Parathyroid adenoma (tissue), 2 donors: ENCODE results near the gene ASTN2.

Experiments
- H2AFZ ChIP-seq: fragments of 300-600 bp; sonication (generic); one replicate; pipeline ENCODE4 v1.7.0; 2017; ENCODE audit warnings: antibody characterized with exemption, mild to moderate bottlenecking
- H3K27ac ChIP-seq: fragments of 300-600 bp; sonication (generic); one replicate; pipeline ENCODE4 v1.7.0; 2017
- H3K27me3 ChIP-seq: fragments of 300-600 bp; sonication (generic); one replicate; pipeline ENCODE4 v1.7.0; 2017; ENCODE audit warnings: low read length; ENCODE audit not compliant: control insufficient read depth, insufficient read depth
- H3K36me3 ChIP-seq: fragments of 300-600 bp; sonication (generic); one replicate; pipeline ENCODE4 v1.7.0; 2017; ENCODE audit warnings: low read length; ENCODE audit not compliant: control insufficient read depth, insufficient read depth
- H3K4me1 ChIP-seq: fragments of 300-600 bp; sonication (generic); one replicate; pipeline ENCODE4 v1.7.0; 2017; ENCODE audit warnings: control low read depth
- H3K4me2 ChIP-seq: fragments of 300-600 bp; sonication (generic); one replicate; pipeline ENCODE4 v1.7.0; 2017; ENCODE audit warnings: low read length
- H3K4me3 ChIP-seq: fragments of 300-600 bp; sonication (generic); one replicate; pipeline ENCODE4 v1.7.0; 2017; ENCODE audit warnings: low read depth, low read length
- H3K79me2 ChIP-seq: fragments of 300-600 bp; sonication (generic); one replicate; pipeline ENCODE4 v1.7.0; 2017; ENCODE audit warnings: control low read depth
- H3K9ac ChIP-seq: fragments of 300-600 bp; sonication (generic); one replicate; pipeline ENCODE4 v1.7.0; 2017; ENCODE audit warnings: mild to moderate bottlenecking
- H3K9me3 ChIP-seq: fragments of 300-600 bp; sonication (generic); one replicate; pipeline ENCODE4 v1.7.0; 2017; ENCODE audit warnings: low read length; ENCODE audit not compliant: control insufficient read depth
- TF ChIP-seq, protein P1 (sequence below): fragments of 300-600 bp; sonication (generic); IDR thresholded peaks from one replicate; pipeline ENCODE4 v1.7.0; 2017; ENCODE audit warnings: antibody characterized with exemption, mild to moderate bottlenecking
- donor health status: primary hyperparathyroidism.

ASTN2 gene

DNA sequence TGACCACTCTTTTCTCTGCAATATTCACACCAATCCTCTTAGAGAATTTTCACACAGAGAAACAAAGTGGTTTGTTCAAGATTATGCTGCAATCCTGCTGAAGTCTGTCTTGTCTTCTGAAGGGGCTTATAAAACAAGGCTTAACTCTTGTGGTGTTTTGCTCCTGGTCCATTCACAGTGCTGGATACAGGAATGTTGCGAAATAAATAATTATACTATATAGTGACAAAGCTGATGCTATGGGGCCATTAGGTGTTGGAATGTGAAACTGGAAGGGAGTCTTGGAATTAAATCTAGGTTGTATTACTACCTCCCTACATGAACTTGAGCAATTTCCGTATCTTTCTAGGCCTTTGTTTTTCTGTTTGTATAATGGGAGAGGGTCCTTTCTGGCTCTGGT, 557.5 kb downstream of the ASTN2 start:
- no peaks in the 10 kb centered on the region for H3K27me3 ChIP-seq
- H3K4me3 ChIP-seq: no peak overlapping the region
- H2AFZ ChIP-seq: no peak overlapping the region
- H3K79me2 ChIP-seq: no peaks in the 10 kb centered on the region
- no peaks in the 10 kb centered on the region for H3K9me3 ChIP-seq
- H3K9ac ChIP-seq: no peak overlapping the region
- no peak overlapping the region for H3K27ac ChIP-seq
- H3K4me1 ChIP-seq: no peaks in the 10 kb centered on the region
- H3K36me3 ChIP-seq: no peaks in the 10 kb centered on the region
- TF ChIP-seq, protein P1, sequence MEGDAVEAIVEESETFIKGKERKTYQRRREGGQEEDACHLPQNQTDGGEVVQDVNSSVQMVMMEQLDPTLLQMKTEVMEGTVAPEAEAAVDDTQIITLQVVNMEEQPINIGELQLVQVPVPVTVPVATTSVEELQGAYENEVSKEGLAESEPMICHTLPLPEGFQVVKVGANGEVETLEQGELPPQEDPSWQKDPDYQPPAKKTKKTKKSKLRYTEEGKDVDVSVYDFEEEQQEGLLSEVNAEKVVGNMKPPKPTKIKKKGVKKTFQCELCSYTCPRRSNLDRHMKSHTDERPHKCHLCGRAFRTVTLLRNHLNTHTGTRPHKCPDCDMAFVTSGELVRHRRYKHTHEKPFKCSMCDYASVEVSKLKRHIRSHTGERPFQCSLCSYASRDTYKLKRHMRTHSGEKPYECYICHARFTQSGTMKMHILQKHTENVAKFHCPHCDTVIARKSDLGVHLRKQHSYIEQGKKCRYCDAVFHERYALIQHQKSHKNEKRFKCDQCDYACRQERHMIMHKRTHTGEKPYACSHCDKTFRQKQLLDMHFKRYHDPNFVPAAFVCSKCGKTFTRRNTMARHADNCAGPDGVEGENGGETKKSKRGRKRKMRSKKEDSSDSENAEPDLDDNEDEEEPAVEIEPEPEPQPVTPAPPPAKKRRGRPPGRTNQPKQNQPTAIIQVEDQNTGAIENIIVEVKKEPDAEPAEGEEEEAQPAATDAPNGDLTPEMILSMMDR: no peak
- H3K4me2 ChIP-seq: no peak overlapping the region

DNA sequence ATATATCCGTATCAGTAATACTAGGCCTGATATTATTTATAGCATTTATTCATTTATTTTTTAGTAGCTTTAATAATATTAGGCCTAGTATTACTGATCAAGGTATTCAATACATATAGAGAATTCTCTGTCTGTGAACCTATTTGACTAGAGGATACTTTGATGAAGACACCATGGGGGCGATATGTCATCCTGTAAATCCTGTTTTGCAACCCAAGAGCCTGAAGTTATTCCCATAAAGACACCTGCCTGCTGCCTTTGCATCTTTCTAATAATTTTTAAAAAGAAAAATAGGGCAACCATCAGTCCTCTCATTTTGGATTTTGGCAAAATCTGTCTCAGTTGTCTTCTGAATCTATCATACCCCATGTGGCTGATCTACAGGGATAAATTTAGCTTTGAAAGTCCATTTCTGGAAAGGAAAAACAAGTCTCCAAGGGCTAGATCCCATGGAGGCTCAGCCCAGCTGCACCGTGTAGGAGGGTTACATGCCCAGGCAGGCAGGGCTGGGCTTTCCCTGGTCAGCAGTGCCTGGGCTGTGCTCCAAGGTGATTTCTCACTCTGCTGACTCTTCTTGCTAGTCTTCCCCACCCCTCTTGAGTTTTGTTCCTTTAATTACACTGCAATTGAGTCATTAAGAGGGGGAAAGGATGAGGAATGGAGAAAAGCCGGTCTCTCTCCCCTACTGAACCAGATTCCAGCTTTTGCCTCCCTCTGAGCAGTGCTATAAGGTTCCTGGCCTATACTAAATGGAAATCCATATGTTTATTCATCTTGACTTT, 558.8 kb downstream of the ASTN2 start:
- no peak overlapping the region for H3K27ac ChIP-seq
- no peak overlapping the region for H3K4me3 ChIP-seq
- no peak overlapping the region for H2AFZ ChIP-seq
- no peaks in the 10 kb centered on the region for H3K9me3 ChIP-seq
- H3K27me3 ChIP-seq: no peaks in the 10 kb centered on the region
- TF ChIP-seq, protein P1: no peak
- H3K36me3 ChIP-seq: no peaks in the 10 kb centered on the region
- H3K4me2 ChIP-seq: no peak overlapping the region
- no peak overlapping the region for H3K9ac ChIP-seq
- no peaks in the 10 kb centered on the region for H3K4me1 ChIP-seq
- no peaks in the 10 kb centered on the region for H3K79me2 ChIP-seq

DNA sequence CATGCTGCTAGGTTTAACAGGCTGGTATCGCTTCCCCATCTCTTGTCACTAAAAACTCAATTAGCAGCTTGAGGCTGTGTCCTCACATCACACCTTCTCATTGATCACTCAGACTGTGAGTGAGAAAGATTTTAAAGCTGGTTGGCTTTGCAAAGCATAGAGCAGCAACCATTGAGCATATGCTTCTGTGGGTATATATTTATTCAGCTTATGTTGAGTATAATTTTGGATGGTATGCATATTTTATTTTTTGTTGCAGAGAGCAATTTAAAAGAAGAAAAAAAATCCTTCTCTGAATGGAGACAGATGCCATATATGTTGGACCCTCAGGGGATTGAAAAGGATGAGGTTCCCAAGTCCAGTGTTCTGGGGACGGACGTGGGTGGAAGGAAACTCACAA, 565.1 kb downstream of the ASTN2 start:
- Histone ChIP-seq H3K4me1 (no peaks in the 10 kb centered on the region), H2AFZ (no peak overlapping the region), H3K36me3 (no peaks in the 10 kb centered on the region), H3K9me3 (no peaks in the 10 kb centered on the region), H3K9ac (no peak overlapping the region), H3K4me2 (no peak overlapping the region), H3K27me3 (no peaks in the 10 kb centered on the region), H3K27ac (no peak overlapping the region), H3K79me2 (no peaks in the 10 kb centered on the region), H3K4me3 (no peak overlapping the region)
- TF ChIP-seq, protein P1: no peak

DNA sequence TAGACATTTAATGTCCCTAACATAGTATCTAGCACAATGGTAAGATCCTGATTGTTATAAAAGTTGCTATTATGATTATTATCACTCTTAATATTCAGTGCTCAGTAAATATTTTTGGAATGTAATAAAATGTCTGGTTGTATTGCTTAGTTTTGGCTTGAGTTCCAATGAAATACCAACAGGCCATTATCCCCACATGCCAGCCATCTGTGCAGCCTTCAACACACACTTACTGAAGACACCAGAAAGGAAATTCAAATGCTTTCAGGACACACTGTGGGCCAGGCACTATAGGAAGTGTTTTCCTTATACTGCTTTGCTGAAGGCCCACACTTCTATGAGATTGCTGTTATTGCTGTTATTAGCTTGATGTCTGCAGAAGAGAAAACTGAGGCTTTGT, 570.2 kb downstream of the ASTN2 start:
- Histone ChIP-seq H3K79me2 (no peaks in the 10 kb centered on the region), H3K27me3 (no peaks in the 10 kb centered on the region), H3K4me3 (no peak overlapping the region), H3K9ac (no peak overlapping the region), H3K9me3 (no peaks in the 10 kb centered on the region), H3K4me2 (no peak overlapping the region), H2AFZ (no peak overlapping the region), H3K27ac (no peak overlapping the region), H3K4me1 (no peaks in the 10 kb centered on the region), H3K36me3 (no peaks in the 10 kb centered on the region)
- TF ChIP-seq, protein P1: no peak
